ENCODE results near the gene C6orf62. TPM values are rescaled to one million over a fixed set of nuclear protein-coding genes. Genes with fewer than 3 reads are reported as not detected.
A peak's percentile ranks its signal among the peaks of the same experiment; 100 is the strongest.

The C6orf62 gene
- total RNA-seq, 1 donor from 2014 or later, result 120 TPM

- H3K4me3 ChIP-seq, result peak overlapping the region; percentile 84
- no peak for TF ChIP-seq CTCF (IDR thresholded peaks at IDR 0.05)
- peak overlapping the region; percentile 91 for H3K27ac ChIP-seq
- H3K9me3 ChIP-seq, result no peaks in the 10 kb centered on the region
- no peaks in the 10 kb centered on the region for H3K27me3 ChIP-seq
- peaks cover 34% of the 10 kb centered on the region for H3K4me1 ChIP-seq
- no peak for ATAC-seq
- peaks cover 19% of the 10 kb centered on the region for H3K36me3 ChIP-seq
- DNase-seq, result no peak
- intact Hi-C loops (cut with DNase I), result no loop called here
Measured at GRCh38 chr6:24667378-24667803, 51.6 kb downstream of the C6orf62 start.

GRCh38 chr6:24666641-24667377, 52.1 kb downstream of the C6orf62 start, which contains the start of the genes ACOT13 and TDP2:
Gene ACOT13, plus strand, starts transcription at chr6:24667077. Its CDS starts 187 bp downstream, at chr6:24667264.
Gene TDP2, minus strand, starts transcription at chr6:24666899. Its CDS starts 37 bp downstream, at chr6:24666862.
- H3K9me3 ChIP-seq, result no peaks in the 10 kb centered on the region
- H3K36me3 ChIP-seq, result peaks cover 24% of the 10 kb centered on the region
- peak; percentile 61 for TF ChIP-seq CTCF (IDR thresholded peaks at IDR 0.05)
- DNase-seq, result peak; percentile 98
- peak; percentile 99 for ATAC-seq
- H3K27me3 ChIP-seq, result no peaks in the 10 kb centered on the region
- H3K4me1 ChIP-seq, result peaks cover 34% of the 10 kb centered on the region
- H3K27ac ChIP-seq, result peak within 1 kb of the TSS; percentile 91
- intact Hi-C loops (cut with DNase I), result no loop called here
- H3K4me3 ChIP-seq, result peak within 1 kb of the TSS; percentile 84

- TF ChIP-seq CTCF (IDR thresholded peaks at IDR 0.05), result no peak
- ATAC-seq (peak; percentile 55), DNase-seq (peak; percentile 77)
- Histone ChIP-seq H3K36me3 (peaks cover 24% of the 10 kb centered on the region), H3K4me3 (peak overlapping the region; percentile 84), H3K27me3 (no peaks in the 10 kb centered on the region), H3K4me1 (peaks cover 34% of the 10 kb centered on the region), H3K27ac (peak overlapping the region; percentile 91), H3K9me3 (no peaks in the 10 kb centered on the region)
- intact Hi-C loops (cut with DNase I), result no loop called here
Measured at GRCh38 chr6:24666097-24666640, 52.8 kb downstream of the C6orf62 start.

- intact Hi-C loops (cut with DNase I), result no loop called here
- ATAC-seq (no peak), DNase-seq (no peak)
- H3K4me1 ChIP-seq, result peaks cover 44% of the 10 kb centered on the region
- H3K36me3 ChIP-seq, result peaks cover 31% of the 10 kb centered on the region
- no peaks in the 10 kb centered on the region for H3K27me3 ChIP-seq
- no peaks in the 10 kb centered on the region for H3K9me3 ChIP-seq
- H3K4me3 ChIP-seq, result no peak overlapping the region
- no peak for TF ChIP-seq CTCF (IDR thresholded peaks at IDR 0.05)
- no peak overlapping the region for H3K27ac ChIP-seq
Measured at GRCh38 chr6:24664046-24664987, 54.6 kb downstream of the C6orf62 start.

GRCh38 chr6:24663189-24663588, 55.8 kb downstream of the C6orf62 start:
- no peak for ATAC-seq
- no peak overlapping the region for H3K27ac ChIP-seq

More at GRCh38 chr6:24663189-24663588, 55.8 kb downstream of the C6orf62 start:
- peaks cover 31% of the 10 kb centered on the region for H3K36me3 ChIP-seq
- DNase-seq, result no peak
- no peak for TF ChIP-seq CTCF (IDR thresholded peaks at IDR 0.05)
- no peak overlapping the region for H3K4me3 ChIP-seq
- peaks cover 34% of the 10 kb centered on the region for H3K4me1 ChIP-seq
- no peaks in the 10 kb centered on the region for H3K9me3 ChIP-seq
- H3K27me3 ChIP-seq, result no peaks in the 10 kb centered on the region
- intact Hi-C loops (cut with DNase I), result no loop called here
